Endothelial cell of hepatic sinusoid (primary cell): ENCODE data around the gene WBP2.
"Not testable (repeated sequence)": the region's sequence is repeated elsewhere in the genome, so short reads cannot be mapped to it uniquely, and the experiment has no call there.

Experiments used
- in situ Hi-C: cut with HindIII; loops from 2 replicates; pipeline ENCODE4 v1.10.0; 2017; ENCODE audit warnings: low sequenced_read_pairs

Gene WBP2

DNA sequence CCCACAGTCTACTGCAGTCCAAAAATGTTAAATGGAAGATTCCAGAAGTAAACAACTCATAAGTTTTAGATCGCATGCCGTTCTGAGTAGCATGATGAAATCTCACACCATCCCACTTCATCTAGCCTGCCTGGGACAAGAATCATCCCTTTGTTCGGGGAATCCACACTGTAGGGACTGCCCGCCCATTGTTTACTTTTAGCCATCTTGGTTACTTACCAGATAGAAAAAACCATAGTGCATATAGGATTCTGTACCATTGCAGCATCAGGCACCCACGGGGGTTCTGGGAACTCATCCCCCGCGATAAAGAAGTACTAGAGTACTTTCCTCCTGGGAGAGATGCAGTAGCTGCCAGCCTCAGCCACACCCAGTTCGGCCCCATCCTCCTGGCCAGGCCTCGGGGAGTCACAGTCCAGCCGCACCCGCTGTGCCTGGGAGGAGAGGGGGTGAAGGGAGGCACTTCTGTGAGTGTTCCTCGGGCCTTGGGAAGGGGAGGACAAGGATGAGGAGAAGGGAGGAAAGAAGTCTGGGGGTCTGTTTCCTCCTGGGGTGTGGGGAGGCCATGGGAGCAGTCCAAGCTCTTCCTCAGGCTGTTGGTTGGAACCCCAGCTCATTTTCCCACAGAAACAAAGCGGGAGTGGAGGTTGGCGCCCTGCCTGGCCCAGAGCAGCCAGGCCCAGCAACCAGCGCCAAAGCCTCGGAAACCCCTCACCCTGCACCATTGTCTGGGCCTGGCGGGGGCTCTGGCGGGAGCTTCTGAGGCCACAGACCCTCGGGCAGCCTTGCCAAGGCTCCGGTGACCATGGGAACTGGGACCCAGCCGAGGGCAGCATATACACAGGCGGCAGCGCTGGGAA, 14.4 kb upstream of the WBP2 start:
- in situ Hi-C loops = no loop called here

- in situ Hi-C loops = not testable (repeated sequence)
Observed at GRCh38 chr17:75868730-75869281, 13.7 kb upstream of the WBP2 start.

- in situ Hi-C loops = not testable (repeated sequence)
Observed at GRCh38 chr17:75865404-75866188, 10.5 kb upstream of the WBP2 start.

DNA sequence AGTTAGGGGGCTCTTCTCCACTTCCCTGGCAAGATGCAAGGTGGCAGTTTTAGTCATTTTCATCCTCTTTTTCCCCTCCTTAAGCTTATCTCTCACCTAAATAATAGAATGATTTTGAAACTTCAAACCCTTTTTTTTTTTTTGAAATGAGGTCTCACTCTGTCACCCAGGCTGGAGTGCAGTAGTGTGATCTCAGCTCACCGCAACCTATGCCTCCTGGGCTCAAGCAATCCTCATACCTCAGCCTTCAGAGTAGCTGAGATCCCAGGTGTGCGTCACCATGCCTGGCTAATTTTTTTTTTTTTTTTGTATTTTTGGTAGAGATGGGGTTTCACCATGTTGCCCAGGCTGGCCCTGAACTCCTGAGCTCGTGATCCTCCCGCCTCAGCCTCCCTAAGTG, 9.8 kb upstream of the WBP2 start:
- in situ Hi-C loops = loop anchor here (5.0 kb wide), 2 partner anchors 37 to 78 kb away; partner anchors contain the start of gene MRPL38

DNA sequence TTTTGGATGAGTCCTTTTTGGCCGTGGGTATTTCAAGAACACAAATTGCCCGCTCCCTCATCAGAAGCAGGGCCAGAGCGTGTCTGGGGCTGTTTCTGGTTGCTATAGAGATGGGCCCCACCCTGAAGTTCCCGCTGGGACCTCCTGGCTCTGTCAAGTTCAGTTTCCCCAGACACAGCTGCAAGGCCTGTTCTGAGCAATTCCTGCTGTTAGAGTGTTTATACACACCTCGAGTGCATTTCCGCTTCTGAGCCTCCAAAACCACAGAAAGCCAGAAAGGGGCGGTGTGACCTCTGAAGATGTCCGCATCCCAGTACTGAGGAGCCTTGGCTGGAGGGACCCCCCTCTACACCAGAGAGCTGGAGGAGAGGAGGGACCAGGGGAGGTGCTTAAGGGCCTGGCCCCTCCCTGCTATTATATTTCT, 9.3 kb upstream of the WBP2 start:
- in situ Hi-C loops = loop anchor here (5.0 kb wide), 2 partner anchors 38 to 77 kb away; partner anchors contain the start of gene MRPL38

- in situ Hi-C loops = loop anchor here (5.0 kb wide), 2 partner anchors 40 to 75 kb away; partner anchors contain the start of gene MRPL38
Observed at GRCh38 chr17:75861927-75862317, 6.8 kb upstream of the WBP2 start.

GRCh38 chr17:75859358-75859757, 4.2 kb upstream of the WBP2 start:
- in situ Hi-C loops = not testable (repeated sequence)

GRCh38 chr17:75856062-75856756, 1.1 kb upstream of the WBP2 start:
- in situ Hi-C loops = no loop called here

- in situ Hi-C loops = no loop called here
Observed at GRCh38 chr17:75854881-75855309, 240 bp downstream of the WBP2 start.

DNA sequence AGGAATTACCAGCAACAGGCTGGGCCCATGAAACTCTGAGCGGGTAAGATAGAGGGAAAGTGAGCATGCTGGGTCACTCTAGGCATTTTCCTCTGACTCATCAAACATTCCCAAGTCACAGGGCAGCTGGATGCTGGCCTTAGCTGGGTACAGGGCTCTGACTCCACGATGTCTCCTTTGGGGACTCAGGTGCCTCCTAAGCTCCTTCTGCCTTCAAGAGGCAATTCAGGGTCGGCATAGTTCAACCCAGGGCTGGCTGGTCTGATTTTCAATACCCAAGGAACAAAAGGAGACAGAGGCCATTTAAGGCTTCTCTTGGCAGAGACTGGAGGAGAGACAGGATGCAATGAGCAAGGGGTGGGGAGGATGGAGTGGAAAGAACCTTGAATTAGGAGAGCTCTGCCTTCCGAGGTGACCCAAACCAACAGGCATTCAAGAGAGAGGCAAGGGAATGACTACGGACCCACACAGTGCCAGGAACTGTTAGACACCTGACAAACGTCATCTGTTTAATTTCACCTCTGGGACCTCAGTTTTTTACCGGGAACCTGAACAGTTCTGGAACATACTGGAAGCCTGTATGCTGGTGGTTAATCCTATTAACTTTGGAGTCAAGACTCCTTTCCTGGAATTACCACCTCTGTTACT, 910 bp downstream of the WBP2 start:
- in situ Hi-C loops = no loop called here

DNA sequence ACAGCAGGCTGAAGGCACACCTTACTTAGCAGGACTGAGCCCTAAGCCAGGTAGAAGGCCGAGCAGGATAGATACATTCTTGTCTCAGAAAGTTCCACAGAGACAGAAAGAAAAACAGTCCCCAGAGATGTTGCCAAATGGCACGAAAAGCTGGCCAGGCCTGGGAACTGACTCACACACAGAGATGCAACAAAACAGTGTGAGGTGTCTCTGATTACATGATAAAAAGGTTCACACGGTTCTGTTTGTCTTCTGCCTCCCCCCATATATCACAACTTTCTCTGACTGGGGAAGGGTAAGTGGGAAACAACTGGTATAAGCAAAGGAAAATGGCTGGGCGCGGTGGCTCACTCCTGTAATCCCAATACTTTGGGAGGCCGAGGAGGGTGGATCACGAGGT, 1.7 kb downstream of the WBP2 start:
- in situ Hi-C loops = no loop called here

DNA sequence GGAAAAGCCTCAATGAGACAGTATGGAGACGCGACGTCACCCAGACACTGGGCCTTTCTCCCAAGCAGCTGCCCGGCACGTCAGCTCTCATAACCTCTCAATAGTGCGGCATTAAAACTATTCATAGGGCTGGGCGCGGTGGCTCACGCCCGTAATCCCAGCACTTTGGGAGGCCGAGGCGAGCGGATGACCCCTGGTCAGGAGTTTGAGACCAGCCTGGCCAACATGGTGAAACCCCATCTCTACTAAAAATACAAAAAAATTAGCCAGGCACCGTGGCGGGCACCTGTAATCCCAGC, 3.5 kb downstream of the WBP2 start:
- in situ Hi-C loops = not testable (repeated sequence)

- in situ Hi-C loops = no loop called here
Observed at GRCh38 chr17:75850928-75851692, 4.0 kb downstream of the WBP2 start.

- in situ Hi-C loops = loop anchor here (10.0 kb wide), 1 partner anchor 65 kb away; the partner anchor contains the start of gene UNK
Observed at GRCh38 chr17:75849724-75850123, 5.4 kb downstream of the WBP2 start.

DNA sequence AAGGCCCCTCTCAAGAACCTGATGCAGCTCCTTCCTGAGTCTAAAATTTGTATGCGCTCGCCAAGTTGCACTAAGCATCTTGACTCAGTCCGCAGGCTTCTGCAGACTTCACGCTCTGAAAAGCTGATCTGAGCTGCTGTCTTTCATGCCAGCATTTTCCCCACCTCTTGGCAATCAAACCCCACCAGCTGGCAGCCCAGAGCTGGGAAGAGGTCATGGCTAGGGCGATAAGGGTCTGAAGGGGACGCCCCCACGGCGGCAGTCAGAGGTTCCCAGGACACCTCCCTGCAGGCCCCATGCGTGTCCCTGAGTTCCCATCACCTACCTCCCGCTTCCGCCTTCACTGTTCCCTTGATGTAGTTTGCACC, 5.9 kb downstream of the WBP2 start:
- in situ Hi-C loops = loop anchor here (10.0 kb wide), 1 partner anchor 64 kb away; the partner anchor contains the start of gene UNK

DNA sequence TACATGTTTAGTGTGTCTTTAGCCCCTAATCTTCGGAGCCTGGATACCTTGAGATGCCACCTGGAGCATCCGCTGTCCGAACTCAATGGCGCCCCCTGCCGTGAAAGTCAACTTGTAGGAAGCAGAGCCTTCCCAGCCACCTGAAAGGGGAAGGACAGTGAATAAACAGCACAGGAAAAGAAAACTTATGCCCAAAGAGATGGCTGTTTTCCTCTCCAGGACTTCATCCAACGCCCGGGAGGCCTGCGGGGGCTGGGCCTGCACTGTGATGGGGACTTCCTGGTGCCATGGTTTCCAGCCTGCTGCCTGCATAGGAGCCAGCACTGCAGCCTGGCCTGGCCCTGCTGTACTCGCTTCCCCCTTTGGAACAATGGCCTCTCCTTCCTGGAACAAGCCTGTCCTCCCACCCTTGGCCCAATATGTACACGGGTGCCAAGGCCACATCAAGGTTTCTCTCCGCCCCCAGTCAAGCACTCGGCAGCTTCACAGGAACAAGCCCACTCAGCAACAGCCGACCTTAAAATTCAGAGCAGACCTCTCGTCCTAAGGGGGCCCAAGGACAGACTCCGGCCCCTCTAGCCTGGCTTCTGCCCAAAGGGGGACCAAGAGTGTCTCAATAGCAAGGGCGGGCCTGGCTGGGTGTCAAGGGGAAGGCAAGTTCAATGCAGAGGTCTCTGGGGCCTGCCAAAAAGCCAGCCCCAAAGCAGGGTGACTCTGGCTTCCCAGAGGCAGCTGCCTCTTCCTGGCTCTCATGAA, 6.4 kb downstream of the WBP2 start:
- in situ Hi-C loops = loop anchor here (10.0 kb wide), 1 partner anchor 64 kb away; the partner anchor contains the start of gene UNK

DNA sequence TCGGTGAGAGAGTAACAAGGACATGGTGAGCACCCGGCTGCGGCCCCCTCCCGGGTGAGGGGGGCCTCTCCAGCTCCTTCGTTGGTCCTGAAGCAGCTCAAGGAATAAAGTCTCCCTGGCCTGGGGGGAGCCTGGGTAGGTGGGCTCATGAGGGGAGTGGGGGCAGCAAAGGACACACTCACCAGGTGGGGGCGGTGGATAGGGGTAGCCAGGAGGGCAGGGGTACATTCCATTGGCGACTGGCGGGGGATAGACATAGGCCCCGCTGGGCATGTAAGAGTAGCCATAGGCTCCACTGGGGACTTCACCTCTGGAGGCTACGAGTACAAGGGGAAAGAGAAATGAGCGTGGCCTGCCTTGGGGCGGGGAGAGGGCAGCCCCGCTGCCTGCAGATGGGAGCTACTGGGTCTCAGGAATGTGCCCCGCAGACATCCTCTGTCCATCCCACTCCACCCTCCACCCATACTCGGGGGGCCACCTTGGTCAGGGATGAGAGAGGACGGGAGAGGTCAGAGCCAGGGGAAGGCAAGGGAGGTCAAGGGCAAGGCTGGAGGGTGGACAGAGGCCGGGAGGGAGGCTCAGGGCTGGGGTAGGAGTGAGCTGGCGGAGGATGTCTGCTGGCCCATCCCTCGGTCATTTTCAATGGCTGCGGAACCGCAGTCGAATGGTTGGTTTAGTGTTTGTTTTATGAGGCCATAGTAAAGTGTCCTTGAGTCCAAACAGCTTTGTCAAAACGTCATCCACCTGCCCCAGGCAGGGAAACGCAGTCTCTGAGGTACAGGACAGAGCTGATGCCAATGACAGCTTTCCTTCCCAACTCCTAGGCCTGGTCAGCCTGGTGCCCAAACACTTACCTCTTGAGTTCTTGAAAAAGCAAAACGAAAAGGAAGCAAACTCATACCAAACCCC, 7.3 kb downstream of the WBP2 start:
- in situ Hi-C loops = loop anchor here (10.0 kb wide), 1 partner anchor 63 kb away; the partner anchor contains the start of gene UNK
